Retinal pigment epithelial cell (primary cell): ENCODE data around the gene FCGBP.

Experiments
- DNase-seq: peaks from one replicate; pipeline ENCODE4 v3.0.0-alpha.2; 2010; ENCODE audit warnings: low read depth
- H3K4me3 ChIP-seq: 2 replicates; pipeline ENCODE4 v1.5.1; 2011; ENCODE audit warnings: mild to moderate bottlenecking, low read length, control low read depth, moderate library complexity
- CTCF ChIP-seq: conservative IDR thresholded peaks from 2 replicates; pipeline ENCODE4 v1.5.1; 2011; ENCODE audit warnings: low read depth, low read length, control low read depth, inconsistent platforms

Gene FCGBP

GRCh38 chr19:39953915-39954314 is 19.5 kb upstream of the FCGBP start:
- H3K4me3 ChIP-seq = no peak overlapping the region
- no peak for TF ChIP-seq CTCF
- no peak for DNase-seq

- DNase-seq = no peak
- no peak overlapping the region for H3K4me3 ChIP-seq
- TF ChIP-seq CTCF = no peak
Observed at GRCh38 chr19:39951686-39952085, 17.3 kb upstream of the FCGBP start.

GRCh38 chr19:39951065-39951650 is 16.7 kb upstream of the FCGBP start:
- no peak overlapping the region for H3K4me3 ChIP-seq
- no peak for DNase-seq
- no peak for TF ChIP-seq CTCF

- DNase-seq = no peak
- no peak for TF ChIP-seq CTCF
- H3K4me3 ChIP-seq = no peak overlapping the region
Observed at GRCh38 chr19:39949026-39949747, 14.8 kb upstream of the FCGBP start.

GRCh38 chr19:39946532-39946931 is 12.1 kb upstream of the FCGBP start:
- no peak overlapping the region for H3K4me3 ChIP-seq
- no peak for TF ChIP-seq CTCF
- no peak for DNase-seq

GRCh38 chr19:39943586-39943985 is 9.2 kb upstream of the FCGBP start:
- TF ChIP-seq CTCF = no peak
- no peak overlapping the region for H3K4me3 ChIP-seq
- no peak for DNase-seq

- TF ChIP-seq CTCF = no peak
- no peak overlapping the region for H3K4me3 ChIP-seq
- DNase-seq = no peak
Observed at GRCh38 chr19:39942366-39942730, 7.9 kb upstream of the FCGBP start.
